Loucy (cell line): ENCODE results near the gene POC1A.

ENCODE experiments used
- CTCF ChIP-seq: fragments of 200-600 bp; sonication (generic); conservative IDR thresholded peaks from 2 replicates; pipeline ENCODE4 v1.5.1; 2014; ENCODE audit warnings: mild to moderate bottlenecking, antibody characterized with exemption, low read length
- EZH2phosphoT487 ChIP-seq: fragments of 200-600 bp; IDR thresholded peaks from 2 replicates; pipeline ENCODE4 v1.6.1; 2018; ENCODE audit warnings: antibody characterized with exemption, mild to moderate bottlenecking, moderate library complexity, borderline replicate concordance

DNA sequence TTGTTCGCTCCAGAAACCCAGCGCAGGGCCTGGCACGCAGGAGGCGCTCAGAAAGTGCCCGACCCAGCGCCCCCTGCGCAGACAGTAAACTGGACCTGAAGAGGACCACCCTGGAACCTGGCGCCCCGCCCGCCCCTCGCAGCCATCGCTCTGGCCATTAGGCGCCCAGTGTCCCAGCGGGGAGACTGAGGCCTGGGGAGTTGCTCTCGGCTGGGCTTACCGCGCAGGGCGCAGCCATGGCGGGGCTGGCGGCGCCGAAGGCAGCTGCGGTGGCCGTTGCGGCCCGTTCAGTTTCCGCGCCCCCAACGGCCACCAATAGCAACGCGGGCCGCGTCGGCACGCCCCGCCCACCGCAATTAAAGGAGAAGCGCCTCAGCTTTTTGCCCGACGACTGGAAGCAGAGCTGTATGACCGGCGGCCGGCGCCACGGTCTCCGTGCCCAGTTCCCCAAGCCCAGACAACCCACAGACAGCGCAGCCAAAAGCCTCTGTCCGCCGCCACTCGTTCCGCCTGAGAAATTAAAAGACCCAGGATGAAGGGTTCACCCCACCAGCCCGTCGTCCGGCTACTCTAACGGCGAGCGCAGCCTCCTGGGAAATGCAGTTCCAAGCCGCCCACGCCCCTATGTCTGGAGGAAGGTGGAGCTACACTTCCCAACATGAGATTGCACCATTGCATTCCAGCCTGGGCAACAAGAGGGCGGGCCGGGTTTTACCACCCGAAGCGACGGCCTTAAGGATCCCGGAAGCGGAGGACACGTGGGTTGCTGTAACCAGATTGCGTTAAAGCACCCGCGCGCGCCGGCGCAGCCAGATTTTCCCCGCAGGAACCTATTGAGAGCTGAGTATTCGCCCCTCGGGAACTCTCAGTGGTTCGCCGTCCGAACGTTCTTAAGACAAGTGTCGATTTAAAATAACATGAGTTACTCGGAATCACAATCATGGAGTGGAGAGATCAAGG, at the start of gene POC1A:
- no peak for TF ChIP-seq CTCF
- TF ChIP-seq EZH2phosphoT487, result no peak
